Measurements from ENCODE around the gene TDG. TPM values are rescaled to one million over a fixed set of nuclear protein-coding genes. Genes with fewer than 3 reads are reported as not detected.

Gene TDG
- total RNA-seq, 1 experiment from 2014 or later: 33.0 TPM

DNA sequence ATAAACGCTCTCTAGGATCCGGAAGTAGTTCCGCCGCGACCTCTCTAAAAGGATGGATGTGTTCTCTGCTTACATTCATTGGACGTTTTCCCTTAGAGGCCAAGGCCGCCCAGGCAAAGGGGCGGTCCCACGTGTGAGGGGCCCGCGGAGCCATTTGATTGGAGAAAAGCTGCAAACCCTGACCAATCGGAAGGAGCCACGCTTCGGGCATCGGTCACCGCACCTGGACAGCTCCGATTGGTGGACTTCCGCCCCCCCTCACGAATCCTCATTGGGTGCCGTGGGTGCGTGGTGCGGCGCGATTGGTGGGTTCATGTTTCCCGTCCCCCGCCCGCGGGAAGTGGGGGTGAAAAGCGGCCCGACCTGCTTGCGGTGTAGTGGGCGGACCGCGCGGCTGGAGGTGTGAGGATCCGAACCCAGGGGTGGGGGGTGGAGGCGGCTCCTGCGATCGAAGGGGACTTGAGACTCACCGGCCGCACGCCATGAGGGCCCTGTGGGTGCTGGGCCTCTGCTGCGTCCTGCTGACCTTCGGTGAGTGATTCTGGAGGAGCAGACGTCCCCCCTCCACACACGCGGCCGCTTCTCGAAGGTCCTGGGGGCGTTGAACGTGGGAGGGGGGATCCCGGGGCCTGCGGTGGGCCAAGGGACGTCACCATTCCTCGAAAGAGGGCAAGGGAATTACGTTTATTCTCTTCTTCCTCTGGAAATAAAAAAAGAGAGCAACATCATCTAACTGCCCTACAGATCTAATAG lies 35.5 kb upstream of the TDG start, which contains the start of gene HSP90B1 (continued):
- TF ChIP-seq, protein P1, sequence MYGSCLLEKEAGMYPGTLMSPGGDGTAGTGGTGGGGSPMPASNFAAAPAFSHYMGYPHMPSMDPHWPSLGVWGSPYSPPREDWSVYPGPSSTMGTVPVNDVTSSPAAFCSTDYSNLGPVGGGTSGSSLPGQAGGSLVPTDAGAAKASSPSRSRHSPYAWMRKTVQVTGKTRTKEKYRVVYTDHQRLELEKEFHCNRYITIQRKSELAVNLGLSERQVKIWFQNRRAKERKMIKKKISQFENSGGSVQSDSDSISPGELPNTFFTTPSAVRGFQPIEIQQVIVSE (CRISPR knock-in tag; IDR thresholded peaks at IDR 0.05; ENCODE audit: borderline replicate concordance): no peak
- TF ChIP-seq, protein P2, sequence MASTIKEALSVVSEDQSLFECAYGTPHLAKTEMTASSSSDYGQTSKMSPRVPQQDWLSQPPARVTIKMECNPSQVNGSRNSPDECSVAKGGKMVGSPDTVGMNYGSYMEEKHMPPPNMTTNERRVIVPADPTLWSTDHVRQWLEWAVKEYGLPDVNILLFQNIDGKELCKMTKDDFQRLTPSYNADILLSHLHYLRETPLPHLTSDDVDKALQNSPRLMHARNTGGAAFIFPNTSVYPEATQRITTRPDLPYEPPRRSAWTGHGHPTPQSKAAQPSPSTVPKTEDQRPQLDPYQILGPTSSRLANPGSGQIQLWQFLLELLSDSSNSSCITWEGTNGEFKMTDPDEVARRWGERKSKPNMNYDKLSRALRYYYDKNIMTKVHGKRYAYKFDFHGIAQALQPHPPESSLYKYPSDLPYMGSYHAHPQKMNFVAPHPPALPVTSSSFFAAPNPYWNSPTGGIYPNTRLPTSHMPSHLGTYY (CRISPR knock-in tag; IDR thresholded peaks at IDR 0.05): no peak
- TF ChIP-seq, protein P3, sequence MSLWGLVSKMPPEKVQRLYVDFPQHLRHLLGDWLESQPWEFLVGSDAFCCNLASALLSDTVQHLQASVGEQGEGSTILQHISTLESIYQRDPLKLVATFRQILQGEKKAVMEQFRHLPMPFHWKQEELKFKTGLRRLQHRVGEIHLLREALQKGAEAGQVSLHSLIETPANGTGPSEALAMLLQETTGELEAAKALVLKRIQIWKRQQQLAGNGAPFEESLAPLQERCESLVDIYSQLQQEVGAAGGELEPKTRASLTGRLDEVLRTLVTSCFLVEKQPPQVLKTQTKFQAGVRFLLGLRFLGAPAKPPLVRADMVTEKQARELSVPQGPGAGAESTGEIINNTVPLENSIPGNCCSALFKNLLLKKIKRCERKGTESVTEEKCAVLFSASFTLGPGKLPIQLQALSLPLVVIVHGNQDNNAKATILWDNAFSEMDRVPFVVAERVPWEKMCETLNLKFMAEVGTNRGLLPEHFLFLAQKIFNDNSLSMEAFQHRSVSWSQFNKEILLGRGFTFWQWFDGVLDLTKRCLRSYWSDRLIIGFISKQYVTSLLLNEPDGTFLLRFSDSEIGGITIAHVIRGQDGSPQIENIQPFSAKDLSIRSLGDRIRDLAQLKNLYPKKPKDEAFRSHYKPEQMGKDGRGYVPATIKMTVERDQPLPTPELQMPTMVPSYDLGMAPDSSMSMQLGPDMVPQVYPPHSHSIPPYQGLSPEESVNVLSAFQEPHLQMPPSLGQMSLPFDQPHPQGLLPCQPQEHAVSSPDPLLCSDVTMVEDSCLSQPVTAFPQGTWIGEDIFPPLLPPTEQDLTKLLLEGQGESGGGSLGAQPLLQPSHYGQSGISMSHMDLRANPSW (CRISPR knock-in tag; conservative IDR thresholded peaks at IDR 0.05; ENCODE audit: low read depth): no peak
- TF ChIP-seq ZNF671 (CRISPR knock-in tag; IDR thresholded peaks at IDR 0.05) (0 out of 2 replicates have a peak, but pooled peaks have one; percentile 49), FOXJ3 (CRISPR knock-in tag; IDR thresholded peaks at IDR 0.05; ENCODE audit: borderline replicate concordance) (no peak), TCF7 (CRISPR knock-in tag; IDR thresholded peaks at IDR 0.05; ENCODE audit: low read depth) (no peak), ATF1 (CRISPR knock-in tag; IDR thresholded peaks at IDR 0.05) (no peak), MXD4 (CRISPR knock-in tag; IDR thresholded peaks at IDR 0.05; ENCODE audit: borderline replicate concordance) (no peak), PRRX2 (CRISPR knock-in tag; IDR thresholded peaks at IDR 0.05) (no peak), ZNF121 (CRISPR knock-in tag; IDR thresholded peaks at IDR 0.05) (no peak), ZNF396 (CRISPR knock-in tag; IDR thresholded peaks at IDR 0.05; ENCODE audit: borderline replicate concordance) (no peak), HMGA2 (CRISPR knock-in tag; IDR thresholded peaks at IDR 0.05) (no peak), ELF4 (CRISPR knock-in tag; IDR thresholded peaks at IDR 0.05; ENCODE audit: low read depth) (no peak), FOXK1 (CRISPR knock-in tag; IDR thresholded peaks at IDR 0.05) (peak; percentile 93)
- TF ChIP-seq, protein P4, sequence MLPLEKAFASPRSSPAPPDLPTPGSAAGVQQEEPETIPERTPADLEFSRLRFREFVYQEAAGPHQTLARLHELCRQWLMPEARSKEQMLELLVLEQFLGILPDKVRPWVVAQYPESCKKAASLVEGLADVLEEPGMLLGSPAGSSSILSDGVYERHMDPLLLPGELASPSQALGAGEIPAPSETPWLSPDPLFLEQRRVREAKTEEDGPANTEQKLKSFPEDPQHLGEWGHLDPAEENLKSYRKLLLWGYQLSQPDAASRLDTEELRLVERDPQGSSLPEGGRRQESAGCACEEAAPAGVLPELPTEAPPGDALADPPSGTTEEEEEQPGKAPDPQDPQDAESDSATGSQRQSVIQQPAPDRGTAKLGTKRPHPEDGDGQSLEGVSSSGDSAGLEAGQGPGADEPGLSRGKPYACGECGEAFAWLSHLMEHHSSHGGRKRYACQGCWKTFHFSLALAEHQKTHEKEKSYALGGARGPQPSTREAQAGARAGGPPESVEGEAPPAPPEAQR (CRISPR knock-in tag; IDR thresholded peaks at IDR 0.05): no peak
- TF ChIP-seq, protein P5, sequence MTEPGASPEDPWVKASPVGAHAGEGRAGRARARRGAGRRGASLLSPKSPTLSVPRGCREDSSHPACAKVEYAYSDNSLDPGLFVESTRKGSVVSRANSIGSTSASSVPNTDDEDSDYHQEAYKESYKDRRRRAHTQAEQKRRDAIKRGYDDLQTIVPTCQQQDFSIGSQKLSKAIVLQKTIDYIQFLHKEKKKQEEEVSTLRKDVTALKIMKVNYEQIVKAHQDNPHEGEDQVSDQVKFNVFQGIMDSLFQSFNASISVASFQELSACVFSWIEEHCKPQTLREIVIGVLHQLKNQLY (CRISPR knock-in tag; IDR thresholded peaks at IDR 0.05): peak; percentile 22; the same call in 1 of the 2 replicates
- TF ChIP-seq, protein P6, sequence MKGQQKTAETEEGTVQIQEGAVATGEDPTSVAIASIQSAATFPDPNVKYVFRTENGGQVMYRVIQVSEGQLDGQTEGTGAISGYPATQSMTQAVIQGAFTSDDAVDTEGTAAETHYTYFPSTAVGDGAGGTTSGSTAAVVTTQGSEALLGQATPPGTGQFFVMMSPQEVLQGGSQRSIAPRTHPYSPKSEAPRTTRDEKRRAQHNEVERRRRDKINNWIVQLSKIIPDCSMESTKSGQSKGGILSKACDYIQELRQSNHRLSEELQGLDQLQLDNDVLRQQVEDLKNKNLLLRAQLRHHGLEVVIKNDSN (CRISPR knock-in tag; IDR thresholded peaks at IDR 0.05): peak; percentile 67; the same call in 1 of the 2 replicates
- TF ChIP-seq, protein P7, sequence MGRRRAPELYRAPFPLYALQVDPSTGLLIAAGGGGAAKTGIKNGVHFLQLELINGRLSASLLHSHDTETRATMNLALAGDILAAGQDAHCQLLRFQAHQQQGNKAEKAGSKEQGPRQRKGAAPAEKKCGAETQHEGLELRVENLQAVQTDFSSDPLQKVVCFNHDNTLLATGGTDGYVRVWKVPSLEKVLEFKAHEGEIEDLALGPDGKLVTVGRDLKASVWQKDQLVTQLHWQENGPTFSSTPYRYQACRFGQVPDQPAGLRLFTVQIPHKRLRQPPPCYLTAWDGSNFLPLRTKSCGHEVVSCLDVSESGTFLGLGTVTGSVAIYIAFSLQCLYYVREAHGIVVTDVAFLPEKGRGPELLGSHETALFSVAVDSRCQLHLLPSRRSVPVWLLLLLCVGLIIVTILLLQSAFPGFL (CRISPR knock-in tag; IDR thresholded peaks at IDR 0.05; ENCODE audit: borderline replicate concordance): no peak
- TF ChIP-seq, protein P8, sequence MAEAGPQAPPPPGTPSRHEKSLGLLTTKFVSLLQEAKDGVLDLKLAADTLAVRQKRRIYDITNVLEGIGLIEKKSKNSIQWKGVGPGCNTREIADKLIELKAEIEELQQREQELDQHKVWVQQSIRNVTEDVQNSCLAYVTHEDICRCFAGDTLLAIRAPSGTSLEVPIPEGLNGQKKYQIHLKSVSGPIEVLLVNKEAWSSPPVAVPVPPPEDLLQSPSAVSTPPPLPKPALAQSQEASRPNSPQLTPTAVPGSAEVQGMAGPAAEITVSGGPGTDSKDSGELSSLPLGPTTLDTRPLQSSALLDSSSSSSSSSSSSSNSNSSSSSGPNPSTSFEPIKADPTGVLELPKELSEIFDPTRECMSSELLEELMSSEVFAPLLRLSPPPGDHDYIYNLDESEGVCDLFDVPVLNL (CRISPR knock-in tag; IDR thresholded peaks at IDR 0.05; ENCODE audit: borderline replicate concordance, low read depth): no peak
- TF ChIP-seq, protein P9, sequence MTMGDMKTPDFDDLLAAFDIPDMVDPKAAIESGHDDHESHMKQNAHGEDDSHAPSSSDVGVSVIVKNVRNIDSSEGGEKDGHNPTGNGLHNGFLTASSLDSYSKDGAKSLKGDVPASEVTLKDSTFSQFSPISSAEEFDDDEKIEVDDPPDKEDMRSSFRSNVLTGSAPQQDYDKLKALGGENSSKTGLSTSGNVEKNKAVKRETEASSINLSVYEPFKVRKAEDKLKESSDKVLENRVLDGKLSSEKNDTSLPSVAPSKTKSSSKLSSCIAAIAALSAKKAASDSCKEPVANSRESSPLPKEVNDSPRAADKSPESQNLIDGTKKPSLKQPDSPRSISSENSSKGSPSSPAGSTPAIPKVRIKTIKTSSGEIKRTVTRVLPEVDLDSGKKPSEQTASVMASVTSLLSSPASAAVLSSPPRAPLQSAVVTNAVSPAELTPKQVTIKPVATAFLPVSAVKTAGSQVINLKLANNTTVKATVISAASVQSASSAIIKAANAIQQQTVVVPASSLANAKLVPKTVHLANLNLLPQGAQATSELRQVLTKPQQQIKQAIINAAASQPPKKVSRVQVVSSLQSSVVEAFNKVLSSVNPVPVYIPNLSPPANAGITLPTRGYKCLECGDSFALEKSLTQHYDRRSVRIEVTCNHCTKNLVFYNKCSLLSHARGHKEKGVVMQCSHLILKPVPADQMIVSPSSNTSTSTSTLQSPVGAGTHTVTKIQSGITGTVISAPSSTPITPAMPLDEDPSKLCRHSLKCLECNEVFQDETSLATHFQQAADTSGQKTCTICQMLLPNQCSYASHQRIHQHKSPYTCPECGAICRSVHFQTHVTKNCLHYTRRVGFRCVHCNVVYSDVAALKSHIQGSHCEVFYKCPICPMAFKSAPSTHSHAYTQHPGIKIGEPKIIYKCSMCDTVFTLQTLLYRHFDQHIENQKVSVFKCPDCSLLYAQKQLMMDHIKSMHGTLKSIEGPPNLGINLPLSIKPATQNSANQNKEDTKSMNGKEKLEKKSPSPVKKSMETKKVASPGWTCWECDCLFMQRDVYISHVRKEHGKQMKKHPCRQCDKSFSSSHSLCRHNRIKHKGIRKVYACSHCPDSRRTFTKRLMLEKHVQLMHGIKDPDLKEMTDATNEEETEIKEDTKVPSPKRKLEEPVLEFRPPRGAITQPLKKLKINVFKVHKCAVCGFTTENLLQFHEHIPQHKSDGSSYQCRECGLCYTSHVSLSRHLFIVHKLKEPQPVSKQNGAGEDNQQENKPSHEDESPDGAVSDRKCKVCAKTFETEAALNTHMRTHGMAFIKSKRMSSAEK (CRISPR knock-in tag; IDR thresholded peaks at IDR 0.05; ENCODE audit: borderline replicate concordance): peak; percentile 58; the same call in 1 of the 2 replicates
- TF ChIP-seq, protein P10, sequence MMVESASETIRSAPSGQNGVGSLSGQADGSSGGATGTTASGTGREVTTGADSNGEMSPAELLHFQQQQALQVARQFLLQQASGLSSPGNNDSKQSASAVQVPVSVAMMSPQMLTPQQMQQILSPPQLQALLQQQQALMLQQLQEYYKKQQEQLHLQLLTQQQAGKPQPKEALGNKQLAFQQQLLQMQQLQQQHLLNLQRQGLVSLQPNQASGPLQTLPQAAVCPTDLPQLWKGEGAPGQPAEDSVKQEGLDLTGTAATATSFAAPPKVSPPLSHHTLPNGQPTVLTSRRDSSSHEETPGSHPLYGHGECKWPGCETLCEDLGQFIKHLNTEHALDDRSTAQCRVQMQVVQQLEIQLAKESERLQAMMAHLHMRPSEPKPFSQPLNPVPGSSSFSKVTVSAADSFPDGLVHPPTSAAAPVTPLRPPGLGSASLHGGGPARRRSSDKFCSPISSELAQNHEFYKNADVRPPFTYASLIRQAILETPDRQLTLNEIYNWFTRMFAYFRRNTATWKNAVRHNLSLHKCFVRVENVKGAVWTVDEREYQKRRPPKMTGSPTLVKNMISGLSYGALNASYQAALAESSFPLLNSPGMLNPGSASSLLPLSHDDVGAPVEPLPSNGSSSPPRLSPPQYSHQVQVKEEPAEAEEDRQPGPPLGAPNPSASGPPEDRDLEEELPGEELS (CRISPR knock-in tag; IDR thresholded peaks at IDR 0.05): peak; percentile 65
